Karpas-422 (cell line): ENCODE measurements around the gene WDR62. TPM values are rescaled to one million over a fixed set of nuclear protein-coding genes. Genes with fewer than 3 reads are reported as not detected.

Experiments used
- DNase-seq: peaks from one replicate; pipeline ENCODE4 v3.0.0-alpha.2; 2015
- H2AFZ ChIP-seq: fragments of 200-600 bp; sonication (generic); 2 replicates; pipeline ENCODE4 v1.6.1; 2014; ENCODE audit warnings: antibody characterized with exemption, low read length, mixed read lengths
- H3K27ac ChIP-seq: fragments of 200-600 bp; sonication (generic); 2 replicates; pipeline ENCODE4 v1.5.1; 2014; ENCODE audit warnings: mild to moderate bottlenecking, low read length, moderate library complexity
- H3K27me3 ChIP-seq: fragments of 200-600 bp; sonication (generic); 2 replicates; pipeline ENCODE4 v1.6.1; 2014; ENCODE audit warnings: low read length, mixed read lengths
- H3K36me3 ChIP-seq: fragments of 200-600 bp; sonication (generic); 2 replicates; pipeline ENCODE4 v1.6.1; 2014; ENCODE audit warnings: low read length, mixed read lengths; ENCODE audit not compliant: insufficient read depth
- H3K4me1 ChIP-seq: fragments of 200-600 bp; sonication (generic); 2 replicates; pipeline ENCODE4 v1.6.1; 2014; ENCODE audit warnings: mild to moderate bottlenecking, low read length, mixed read lengths
- H3K4me2 ChIP-seq: fragments of 200-600 bp; sonication (generic); 2 replicates; pipeline ENCODE4 v1.6.1; 2014; ENCODE audit warnings: low read length, low read depth, mild to moderate bottlenecking; ENCODE audit not compliant: poor library complexity, severe bottlenecking
- H3K4me3 ChIP-seq: fragments of 200-600 bp; sonication (generic); 2 replicates; pipeline ENCODE4 v1.5.1; 2014; ENCODE audit warnings: mild to moderate bottlenecking, antibody characterized with exemption, low read length, mixed read lengths
- H3K79me2 ChIP-seq: fragments of 200-600 bp; sonication (generic); 2 replicates; pipeline ENCODE4 v1.6.1; 2014; ENCODE audit warnings: mild to moderate bottlenecking, low read length, mixed read lengths
- H3K9ac ChIP-seq: fragments of 200-600 bp; sonication (generic); 2 replicates; pipeline ENCODE4 v1.6.0; 2014; ENCODE audit warnings: low read length
- H3K9me2 ChIP-seq: fragments of 200-600 bp; sonication (generic), shearing (Covaris generic); replicated peaks from 2 replicates; pipeline ENCODE4 v1.6.0; 2014; ENCODE audit warnings: mild to moderate bottlenecking, low read length, moderate library complexity; ENCODE audit not compliant: insufficient read depth
- H3K9me3 ChIP-seq: fragments of 300-700, 200-600 bp; sonication (generic); 2 replicates; pipeline ENCODE4 v1.6.1; 2014; ENCODE audit warnings: low read length, mixed read lengths
- H4K20me1 ChIP-seq: fragments of 200-600 bp; sonication (generic); 2 replicates; pipeline ENCODE4 v1.6.1; 2014; ENCODE audit warnings: mild to moderate bottlenecking, antibody characterized with exemption, low read length, low read depth; ENCODE audit not compliant: insufficient read depth
- total RNA-seq: library from RNA; depleted of rRNA; stranded (reverse); fragments of >200 nt; shearing (Covaris generic); gene quantifications from 2 replicates; pipeline ENCODE4 v1.2.3, GENCODE V29; 2014; ENCODE audit warnings: low replicate concordance

WDR62 gene
- total RNA-seq, 1 experiment from 2014 or later = 9.4 TPM

- H4K20me1 ChIP-seq = 0 out of 2 replicates have a peak, but pooled peaks cover 2% of the 10 kb centered on the region
- no peaks in the 10 kb centered on the region for H3K9me2 ChIP-seq
- H3K27me3 ChIP-seq = no peaks in the 10 kb centered on the region
- no peak overlapping the region for H3K9ac ChIP-seq
- H3K4me1 ChIP-seq = no peaks in the 10 kb centered on the region
- H3K36me3 ChIP-seq = peaks cover 39% of the 10 kb centered on the region
- H3K27ac ChIP-seq = no peak overlapping the region
- H3K4me3 ChIP-seq = no peak overlapping the region
- H3K4me2 ChIP-seq = no peak overlapping the region
- H2AFZ ChIP-seq = no peak overlapping the region
- DNase-seq = no peak
- H3K79me2 ChIP-seq = peaks cover 8% of the 10 kb centered on the region
- no peaks in the 10 kb centered on the region for H3K9me3 ChIP-seq
Measured at GRCh38 chr19:36081385-36081784, 26.7 kb downstream of the WDR62 start.

GRCh38 chr19:36081894-36082293, 27.2 kb downstream of the WDR62 start:
- no peak overlapping the region for H2AFZ ChIP-seq
- H3K9ac ChIP-seq = no peak overlapping the region
- no peaks in the 10 kb centered on the region for H3K27me3 ChIP-seq
- H3K4me1 ChIP-seq = no peaks in the 10 kb centered on the region
- peaks cover 8% of the 10 kb centered on the region for H3K79me2 ChIP-seq
- no peak overlapping the region for H3K4me3 ChIP-seq
- H3K36me3 ChIP-seq = peaks cover 40% of the 10 kb centered on the region
- no peak overlapping the region for H3K27ac ChIP-seq
- no peaks in the 10 kb centered on the region for H3K9me2 ChIP-seq
- H4K20me1 ChIP-seq = 0 out of 2 replicates have a peak, but pooled peaks cover 2% of the 10 kb centered on the region
- H3K4me2 ChIP-seq = no peak overlapping the region
- no peak for DNase-seq
- no peaks in the 10 kb centered on the region for H3K9me3 ChIP-seq

GRCh38 chr19:36082916-36083315, 28.2 kb downstream of the WDR62 start:
- Histone ChIP-seq H3K4me3 (no peak overlapping the region), H3K4me1 (no peaks in the 10 kb centered on the region), H3K36me3 (peaks cover 40% of the 10 kb centered on the region), H3K9me3 (no peaks in the 10 kb centered on the region), H3K79me2 (peaks cover 8% of the 10 kb centered on the region), H2AFZ (no peak overlapping the region), H3K9ac (no peak overlapping the region), H3K27ac (no peak overlapping the region), H4K20me1 (0 out of 2 replicates have a peak, but pooled peaks cover 2% of the 10 kb centered on the region), H3K27me3 (no peaks in the 10 kb centered on the region), H3K9me2 (no peaks in the 10 kb centered on the region), H3K4me2 (no peak overlapping the region)
- DNase-seq = no peak

- H3K4me3 ChIP-seq = no peak overlapping the region
- no peaks in the 10 kb centered on the region for H3K27me3 ChIP-seq
- H3K4me2 ChIP-seq = no peak overlapping the region
- peaks cover 39% of the 10 kb centered on the region for H3K36me3 ChIP-seq
- H3K4me1 ChIP-seq = no peaks in the 10 kb centered on the region
- no peaks in the 10 kb centered on the region for H3K9me2 ChIP-seq
- H4K20me1 ChIP-seq = 0 out of 2 replicates have a peak, but pooled peaks cover 2% of the 10 kb centered on the region
- H3K9me3 ChIP-seq = no peaks in the 10 kb centered on the region
- H2AFZ ChIP-seq = no peak overlapping the region
- peaks cover 7% of the 10 kb centered on the region for H3K79me2 ChIP-seq
- no peak overlapping the region for H3K9ac ChIP-seq
- DNase-seq = no peak
- no peak overlapping the region for H3K27ac ChIP-seq
Measured at GRCh38 chr19:36084231-36085009, 29.7 kb downstream of the WDR62 start.

- H3K36me3 ChIP-seq = peaks cover 30% of the 10 kb centered on the region
- no peak overlapping the region for H2AFZ ChIP-seq
- H4K20me1 ChIP-seq = 0 out of 2 replicates have a peak, but pooled peaks cover 2% of the 10 kb centered on the region
- no peak overlapping the region for H3K4me3 ChIP-seq
- H3K27me3 ChIP-seq = no peaks in the 10 kb centered on the region
- no peaks in the 10 kb centered on the region for H3K9me3 ChIP-seq
- H3K9me2 ChIP-seq = no peaks in the 10 kb centered on the region
- no peak overlapping the region for H3K9ac ChIP-seq
- H3K4me2 ChIP-seq = no peak overlapping the region
- no peak overlapping the region for H3K27ac ChIP-seq
- H3K79me2 ChIP-seq = no peaks in the 10 kb centered on the region
- no peak for DNase-seq
- H3K4me1 ChIP-seq = no peaks in the 10 kb centered on the region
Measured at GRCh38 chr19:36086326-36086725, 31.6 kb downstream of the WDR62 start.

GRCh38 chr19:36089847-36090246, 35.1 kb downstream of the WDR62 start:
- Histone ChIP-seq H2AFZ (no peak overlapping the region), H3K4me1 (no peaks in the 10 kb centered on the region), H3K9me2 (no peaks in the 10 kb centered on the region)

GRCh38 chr19:36090910-36091695, 36.4 kb downstream of the WDR62 start:
- Histone ChIP-seq H3K27me3 (no peaks in the 10 kb centered on the region), H3K4me3 (no peak overlapping the region), H3K36me3 (peaks cover 26% of the 10 kb centered on the region; the same call in 1 of the 2 replicates), H3K4me1 (no peaks in the 10 kb centered on the region), H4K20me1 (no peaks in the 10 kb centered on the region), H3K9me2 (no peaks in the 10 kb centered on the region), H3K79me2 (no peaks in the 10 kb centered on the region), H3K9ac (no peak overlapping the region), H2AFZ (no peak overlapping the region), H3K9me3 (no peaks in the 10 kb centered on the region), H3K27ac (no peak overlapping the region), H3K4me2 (no peak overlapping the region)
- DNase-seq = no peak

More at GRCh38 chr19:36089847-36090246, 35.1 kb downstream of the WDR62 start:
- Histone ChIP-seq H3K4me2 (no peak overlapping the region), H3K27ac (no peak overlapping the region), H4K20me1 (no peaks in the 10 kb centered on the region), H3K9ac (no peak overlapping the region), H3K79me2 (no peaks in the 10 kb centered on the region), H3K4me3 (no peak overlapping the region), H3K27me3 (no peaks in the 10 kb centered on the region), H3K36me3 (peaks cover 22% of the 10 kb centered on the region; the same call in 1 of the 2 replicates), H3K9me3 (no peaks in the 10 kb centered on the region)
- no peak for DNase-seq

- DNase-seq = no peak
- Histone ChIP-seq H3K4me2 (no peak overlapping the region), H3K36me3 (peaks cover 28% of the 10 kb centered on the region; the same call in 1 of the 2 replicates)
Measured at GRCh38 chr19:36092566-36092965, 37.9 kb downstream of the WDR62 start.

More at GRCh38 chr19:36092566-36092965, 37.9 kb downstream of the WDR62 start:
- Histone ChIP-seq H3K79me2 (no peaks in the 10 kb centered on the region), H3K9ac (no peak overlapping the region), H3K27me3 (no peaks in the 10 kb centered on the region), H3K4me1 (no peaks in the 10 kb centered on the region), H3K9me2 (no peaks in the 10 kb centered on the region), H3K27ac (no peak overlapping the region), H3K9me3 (no peaks in the 10 kb centered on the region), H3K4me3 (no peak overlapping the region), H4K20me1 (no peaks in the 10 kb centered on the region), H2AFZ (no peak overlapping the region)
